RCC 7860 (cell line): ENCODE results near the gene PRSS21.
A peak's percentile ranks its signal among the peaks of the same experiment; 100 is the strongest.

Source experiments
- DNase-seq: peaks from one replicate; pipeline ENCODE4 v3.0.0-alpha.2; 2015; ENCODE audit warnings: low spot score
- FAIRE-seq: peaks from 2 replicates; lab custom pipeline; 2012; peaks lifted over from hg19 to GRCh38; lab: Jason Lieb, UNC

PRSS21 gene

GRCh38 chr16:2822496-2822895 lies 5.5 kb downstream of the PRSS21 start:
- FAIRE-seq (no peak), DNase-seq (no peak)

GRCh38 chr16:2824626-2825025 lies 7.6 kb downstream of the PRSS21 start:
- no peak for DNase-seq
- FAIRE-seq, result no peak

GRCh38 chr16:2825049-2825742 lies 8.2 kb downstream of the PRSS21 start:
- DNase-seq (no peak), FAIRE-seq (no peak)

GRCh38 chr16:2825906-2826305 lies 8.9 kb downstream of the PRSS21 start:
- FAIRE-seq, result no peak

GRCh38 chr16:2826591-2827373 lies 9.7 kb downstream of the PRSS21 start:
- DNase-seq (no peak), FAIRE-seq (no peak)

More at GRCh38 chr16:2825906-2826305, 8.9 kb downstream of the PRSS21 start:
- DNase-seq, result no peak

- no peak for FAIRE-seq
- no peak for DNase-seq
Observed at GRCh38 chr16:2827374-2827791, 10.3 kb downstream of the PRSS21 start.

- no peak for FAIRE-seq
- no peak for DNase-seq
Observed at GRCh38 chr16:2827831-2828520, 10.9 kb downstream of the PRSS21 start.

- DNase-seq, result no peak
- no peak for FAIRE-seq
Observed at GRCh38 chr16:2828521-2828840, 11.4 kb downstream of the PRSS21 start.

- DNase-seq (no peak), FAIRE-seq (no peak)
Observed at GRCh38 chr16:2828876-2829430, 11.9 kb downstream of the PRSS21 start.

GRCh38 chr16:2829501-2830354 lies 12.7 kb downstream of the PRSS21 start, which contains the start of gene ZG16B:
ZG16B (plus strand) TSS chr16:2830303; CDS start chr16:2830442, 139 bp downstream.
- DNase-seq (no peak), FAIRE-seq (no peak)

GRCh38 chr16:2830355-2830695 lies 13.3 kb downstream of the PRSS21 start:
- FAIRE-seq (no peak), DNase-seq (no peak)

GRCh38 chr16:2831203-2831602 lies 14.2 kb downstream of the PRSS21 start:
- no peak for DNase-seq

GRCh38 chr16:2833776-2834175 lies 16.7 kb downstream of the PRSS21 start:
- no peak for DNase-seq
- no peak for FAIRE-seq

More at GRCh38 chr16:2831203-2831602, 14.2 kb downstream of the PRSS21 start:
- no peak for FAIRE-seq

GRCh38 chr16:2834968-2835367 lies 17.9 kb downstream of the PRSS21 start:
- no peak for DNase-seq
- FAIRE-seq, result no peak

GRCh38 chr16:2835638-2836493 lies 18.8 kb downstream of the PRSS21 start:
- peak; percentile 99 for FAIRE-seq
- DNase-seq, result peak; percentile 100

GRCh38 chr16:2836646-2837508 lies 19.8 kb downstream of the PRSS21 start:
- DNase-seq, result no peak

GRCh38 chr16:2838928-2839327 lies 21.9 kb downstream of the PRSS21 start:
- DNase-seq (peak; percentile 32), FAIRE-seq (no peak)

More at GRCh38 chr16:2836646-2837508, 19.8 kb downstream of the PRSS21 start:
- FAIRE-seq, result no peak

GRCh38 chr16:2839650-2840450 lies 22.8 kb downstream of the PRSS21 start:
- DNase-seq (no peak), FAIRE-seq (no peak)
